Colonic mucosa (tissue), 4 donors: Measurements from ENCODE around the gene CDX2. TPM values are rescaled to one million over a fixed set of nuclear protein-coding genes. Genes with fewer than 3 reads are reported as not detected.

Experiments
- DNase-seq: peaks from one replicate; pipeline ENCODE4 v3.0.0-alpha.2; 2020
- H3K27ac ChIP-seq: fragments of 200-600 bp; one replicate; pipeline ENCODE4 v1.8.0; 2021
- H3K27me3 ChIP-seq: fragments of 200-600 bp; one replicate; pipeline ENCODE4 v1.8.0; 2021
- H3K36me3 ChIP-seq: fragments of 200-600 bp; one replicate; pipeline ENCODE4 v1.8.0; 2021
- H3K4me1 ChIP-seq: fragments of 200-600 bp; one replicate; pipeline ENCODE4 v1.8.0; 2021; ENCODE audit warnings: mild to moderate bottlenecking
- H3K4me3 ChIP-seq: fragments of 200-600 bp; one replicate; pipeline ENCODE4 v1.8.0; 2021
- H3K9ac ChIP-seq, 2 donors: one replicate each; pipeline ENCODE4 v1.7.0; 2013; ENCODE audit warnings: control low read depth in 2 of 2, low read depth in 2 of 2, low read length in 2 of 2
- H3K9me3 ChIP-seq: fragments of 200-600 bp; one replicate; pipeline ENCODE4 v1.8.0; 2021
- CTCF ChIP-seq: fragments of 200-600 bp; IDR thresholded peaks from one replicate; pipeline ENCODE4 v1.8.0; 2022; ENCODE audit warnings: antibody characterized with exemption, mild to moderate bottlenecking
- intact Hi-C: fragments of 100-400 bp; cut with DNase I; formaldehyde crosslinking; loops from one replicate; pipeline ENCODE4 v1.14.1; 2022
- total RNA-seq, 2 donors: library from RNA; stranded (reverse); fragmentation: NEBNext Ultra II Directional in 1 of 2; extraction: Animal tissue kit (Norgen Biotek cat#: 25700) in 1 of 2; gene quantifications; one replicate each; pipeline ENCODE4 v1.2.1, GENCODE V29; 2021
- donor health status: healthy.
- donor health status: DM: no; HTN: no; CAD: no.
- donor health status: DM: no; HTN: no; CAD: no.

Gene CDX2
- total RNA-seq, 2 donors from 2014 or later, result 271 to 391 TPM

DNA sequence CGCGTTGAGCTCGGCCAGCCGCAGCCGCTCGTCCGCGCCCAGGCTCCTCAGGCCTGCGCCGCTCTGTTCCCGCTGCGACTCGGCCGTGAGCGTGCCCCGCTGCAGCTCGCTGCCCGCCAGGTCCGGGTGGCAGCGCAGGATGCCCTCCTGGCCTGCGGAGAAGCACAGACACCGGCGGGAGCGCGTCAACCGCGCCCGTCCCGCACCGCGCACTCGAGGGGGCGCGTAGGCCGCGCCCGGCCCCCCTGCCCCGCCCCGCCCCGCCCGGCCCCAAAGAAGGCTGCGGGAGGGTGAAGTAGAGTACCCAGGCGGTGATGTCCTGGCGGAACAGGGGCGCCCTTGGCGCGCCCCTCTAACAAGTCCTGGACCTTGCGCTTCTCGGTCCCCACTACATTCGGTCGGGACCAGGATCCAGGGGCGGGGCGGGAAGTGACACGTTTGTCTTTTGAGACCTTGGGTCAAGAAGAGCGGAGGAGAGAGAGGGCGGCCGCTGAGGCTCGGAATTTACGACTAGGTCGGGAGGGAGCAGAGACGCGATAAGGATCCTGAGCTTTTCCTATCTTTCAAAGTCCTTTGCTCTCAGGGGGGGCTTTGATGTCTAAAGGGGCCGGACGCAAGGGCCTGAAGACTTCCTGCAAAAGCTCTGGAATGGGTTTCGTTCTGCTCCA is 9.3 kb upstream of the CDX2 start:
- H3K27ac ChIP-seq, result peak overlapping the region; percentile 84
- no peaks in the 10 kb centered on the region for H3K36me3 ChIP-seq
- H3K4me1 ChIP-seq, result no peaks in the 10 kb centered on the region
- peak overlapping the region; percentile 91 for H3K9ac ChIP-seq
- DNase-seq, result peak; percentile 73
- intact Hi-C loops, result loop anchor here (10.0 kb wide), 1 partner anchor 1024 kb away; no protein-coding TSS in a partner anchor
- TF ChIP-seq CTCF, result no peak
- H3K4me3 ChIP-seq, result peak overlapping the region; percentile 49
- H3K9me3 ChIP-seq, result no peaks in the 10 kb centered on the region
- peaks cover 22% of the 10 kb centered on the region for H3K27me3 ChIP-seq

GRCh38 chr13:27977476-27978300 is 8.6 kb upstream of the CDX2 start:
- peak overlapping the region; percentile 84 for H3K27ac ChIP-seq
- peak overlapping the region; percentile 91 for H3K9ac ChIP-seq
- no peaks in the 10 kb centered on the region for H3K9me3 ChIP-seq
- peak overlapping the region; percentile 49 for H3K4me3 ChIP-seq
- no peaks in the 10 kb centered on the region for H3K4me1 ChIP-seq
- H3K36me3 ChIP-seq, result no peaks in the 10 kb centered on the region
- intact Hi-C loops, result loop anchor here (10.0 kb wide), 1 partner anchor 1023 kb away; no protein-coding TSS in a partner anchor
- no peak for TF ChIP-seq CTCF
- DNase-seq, result peak; percentile 28
- peaks cover 22% of the 10 kb centered on the region for H3K27me3 ChIP-seq

- H3K4me3 ChIP-seq, result peak overlapping the region; percentile 49
- no peak for TF ChIP-seq CTCF
- H3K36me3 ChIP-seq, result no peaks in the 10 kb centered on the region
- intact Hi-C loops, result loop anchor here (10.0 kb wide), 1 partner anchor 1022 kb away; no protein-coding TSS in a partner anchor
- no peak for DNase-seq
- peaks cover 22% of the 10 kb centered on the region for H3K27me3 ChIP-seq
- peak overlapping the region; percentile 84 for H3K27ac ChIP-seq
- H3K9me3 ChIP-seq, result no peaks in the 10 kb centered on the region
- no peaks in the 10 kb centered on the region for H3K4me1 ChIP-seq
- peak overlapping the region; percentile 91 for H3K9ac ChIP-seq
These were observed 7.4 kb upstream of the CDX2 start for GRCh38 chr13:27976362-27977091.

DNA sequence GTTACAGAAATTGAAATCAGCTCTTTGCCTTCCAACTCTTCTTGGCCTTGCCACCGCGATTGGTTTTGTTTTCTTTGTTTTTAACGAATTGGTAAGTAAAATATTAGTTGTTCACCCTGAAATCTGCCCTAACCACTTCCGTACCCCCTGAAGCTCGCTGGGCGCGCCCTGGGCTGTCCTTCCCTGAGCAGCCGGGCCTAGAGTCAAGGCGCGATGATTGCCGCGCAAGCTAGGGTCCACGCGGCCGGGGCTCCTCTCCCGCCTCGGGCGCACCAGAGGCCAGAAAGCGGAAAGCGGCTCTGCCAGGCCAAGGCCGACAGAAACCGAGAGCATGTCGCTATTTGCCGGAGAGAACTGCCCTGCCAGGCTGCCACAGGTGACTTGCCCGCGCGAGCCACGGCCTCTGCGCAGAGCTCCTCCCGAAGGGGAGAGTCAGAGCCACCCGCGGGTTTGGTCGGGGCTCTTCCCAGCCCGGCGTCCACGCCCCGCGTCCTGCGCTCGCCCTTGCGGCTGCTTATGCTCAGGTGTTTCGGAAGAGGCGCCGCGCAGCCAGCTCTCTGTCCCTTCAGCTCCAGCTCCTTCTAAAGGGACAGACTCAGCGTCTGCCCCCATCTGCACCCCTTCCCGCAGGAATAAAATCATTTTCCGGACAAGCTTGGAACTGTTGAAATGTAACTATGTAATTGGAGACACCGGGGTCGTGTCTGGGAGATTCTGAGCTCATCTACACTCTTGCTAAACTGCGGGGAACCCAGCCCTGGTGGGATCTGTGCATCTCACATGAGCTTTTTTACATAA is 6.6 kb upstream of the CDX2 start:
- Histone ChIP-seq H3K4me3 (peak overlapping the region; percentile 49), H3K4me1 (no peaks in the 10 kb centered on the region), H3K27me3 (peaks cover 22% of the 10 kb centered on the region), H3K36me3 (no peaks in the 10 kb centered on the region), H3K27ac (peak overlapping the region; percentile 84), H3K9me3 (no peaks in the 10 kb centered on the region), H3K9ac (peak overlapping the region; percentile 91)
- TF ChIP-seq CTCF, result no peak
- intact Hi-C loops, result loop anchor here (10.0 kb wide), 1 partner anchor 1021 kb away; no protein-coding TSS in a partner anchor
- DNase-seq, result no peak
